Forelimb muscle (tissue), 1 donor: ENCODE data around the gene SRPX. TPM values are rescaled to one million over a fixed set of nuclear protein-coding genes. Genes with fewer than 3 reads are reported as not detected.

ENCODE experiments used
- DNase-seq: peaks from one replicate; pipeline ENCODE4 v3.0.0-alpha.2; 2013; ENCODE audit warnings: low read depth
- polyA plus RNA-seq: library from polyadenylated mRNA; unstranded; fragments of 120-200 nt; gene quantifications from one replicate; pipeline ENCODE4 v1.2.1, GENCODE V29; 2013; ENCODE audit not compliant: insufficient read length

The SRPX gene
- polyA plus RNA-seq, 1 donor = 26.6 TPM

DNA sequence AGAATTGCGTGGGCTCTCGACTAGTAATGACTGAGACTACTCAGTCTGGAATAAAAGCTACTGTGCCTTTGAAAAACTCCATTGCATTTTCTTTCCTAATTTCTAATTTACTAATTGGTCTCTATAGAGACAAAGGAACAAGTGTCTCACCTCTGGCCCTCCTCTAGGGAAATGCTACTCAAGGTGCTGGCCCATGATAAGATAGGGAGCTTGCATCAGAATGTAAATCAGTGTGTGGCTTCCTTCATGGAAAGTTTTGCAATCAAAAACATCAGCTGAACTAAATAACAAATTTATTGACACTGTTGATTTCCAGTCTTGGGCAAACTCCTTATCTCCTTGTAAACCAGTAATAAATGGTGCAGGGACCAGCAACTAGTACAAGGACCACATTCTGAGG, 81.8 kb downstream of the SRPX start:
- no peak for DNase-seq

GRCh38 chrX:38138157-38138891, 82.3 kb downstream of the SRPX start:
- DNase-seq = no peak

DNA sequence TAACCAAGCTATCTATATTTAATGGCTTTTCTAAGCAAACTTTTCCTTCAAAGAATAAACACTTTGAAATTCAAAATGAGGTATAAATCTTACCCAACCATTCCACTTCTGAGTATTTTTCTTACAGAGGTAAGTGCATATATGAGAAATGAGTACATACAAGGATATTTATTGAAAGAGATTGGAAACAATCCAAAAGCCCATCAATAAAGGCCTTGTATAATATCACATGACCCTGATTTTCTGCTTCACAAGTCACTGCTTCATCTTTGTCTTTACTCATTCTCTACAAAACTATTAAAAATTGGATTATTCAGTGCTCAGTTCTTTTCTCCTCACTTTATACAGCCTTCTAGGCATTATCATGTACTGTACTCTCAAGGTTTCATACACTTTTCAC, 91.3 kb downstream of the SRPX start:
- DNase-seq = no peak

DNA sequence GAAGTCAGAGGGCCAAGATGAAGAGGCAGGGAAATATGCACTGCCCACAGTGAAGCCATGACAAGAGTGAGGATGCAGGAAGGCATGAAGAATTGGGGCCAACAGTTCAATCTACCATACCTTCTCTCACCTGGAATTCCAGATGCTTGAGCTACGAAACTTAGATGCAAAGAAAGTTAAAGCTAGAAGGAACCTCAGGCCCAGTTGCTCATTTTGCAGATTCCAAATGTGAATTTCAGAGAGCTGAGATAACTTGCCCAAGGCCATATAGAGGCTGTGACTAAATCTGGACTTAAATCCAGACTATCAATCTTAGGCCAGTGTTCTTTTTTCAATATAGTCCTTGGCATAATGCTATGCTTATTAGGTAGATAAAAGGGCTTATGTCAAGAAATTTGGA, 92.7 kb downstream of the SRPX start:
- DNase-seq = no peak

DNA sequence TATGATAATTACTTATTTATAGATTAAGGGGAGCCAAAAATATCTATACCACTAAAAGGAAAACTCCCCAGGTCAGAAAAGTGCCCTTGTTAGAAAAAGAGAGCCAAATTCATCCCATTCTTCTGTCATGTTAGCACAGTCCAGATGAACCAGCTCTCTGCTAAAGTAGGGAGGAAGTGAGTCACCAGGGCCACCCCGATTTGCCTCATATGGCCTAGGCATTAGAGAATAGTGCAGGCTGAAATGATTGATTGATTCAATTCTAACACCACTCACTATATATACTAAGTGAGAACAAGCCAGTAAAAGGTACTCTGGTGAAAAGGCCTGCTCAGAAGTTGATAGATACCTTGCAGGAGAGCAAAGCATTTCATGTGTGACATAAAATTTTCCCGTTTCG, 94.5 kb downstream of the SRPX start:
- no peak for DNase-seq

DNA sequence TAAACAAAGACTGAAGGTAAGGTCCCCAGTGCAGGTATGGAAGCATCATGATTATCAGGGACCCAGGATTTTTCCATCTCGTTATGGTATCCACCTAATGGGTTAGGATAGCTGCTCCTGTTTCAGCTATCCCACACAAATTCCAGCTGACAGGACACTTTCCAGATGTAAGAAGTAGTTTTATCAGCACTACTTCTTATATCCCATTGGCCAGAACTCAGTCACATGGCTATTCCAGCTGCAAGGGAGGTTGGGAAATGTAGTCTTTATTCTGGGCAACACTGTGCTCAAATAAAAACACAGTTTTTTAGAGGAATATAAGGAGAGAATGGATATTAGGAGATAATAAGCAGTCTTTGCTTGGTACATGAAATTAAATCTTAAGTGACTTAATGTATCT, 96.7 kb downstream of the SRPX start:
- no peak for DNase-seq

- DNase-seq = no peak
These were observed 103.2 kb downstream of the SRPX start for GRCh38 chrX:38117485-38117884.

DNA sequence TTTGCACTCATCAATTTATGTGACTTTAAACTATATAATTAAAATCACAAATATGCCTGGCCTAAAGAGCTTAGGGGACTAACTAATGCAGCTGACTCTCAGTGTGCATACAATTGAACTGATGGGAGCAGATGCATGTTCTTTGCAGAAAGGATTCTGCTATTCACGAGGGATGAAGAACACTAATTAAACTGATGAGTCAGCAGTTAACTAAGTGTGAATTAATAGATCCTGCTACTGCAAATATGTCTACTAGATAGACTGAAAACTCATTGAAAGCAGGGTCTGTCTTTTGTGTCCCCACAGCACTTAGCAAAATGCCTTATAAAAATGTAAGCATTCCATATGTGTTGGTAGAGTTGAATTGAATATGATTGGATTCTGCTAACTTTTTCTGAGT, 104.0 kb downstream of the SRPX start:
- no peak for DNase-seq

DNA sequence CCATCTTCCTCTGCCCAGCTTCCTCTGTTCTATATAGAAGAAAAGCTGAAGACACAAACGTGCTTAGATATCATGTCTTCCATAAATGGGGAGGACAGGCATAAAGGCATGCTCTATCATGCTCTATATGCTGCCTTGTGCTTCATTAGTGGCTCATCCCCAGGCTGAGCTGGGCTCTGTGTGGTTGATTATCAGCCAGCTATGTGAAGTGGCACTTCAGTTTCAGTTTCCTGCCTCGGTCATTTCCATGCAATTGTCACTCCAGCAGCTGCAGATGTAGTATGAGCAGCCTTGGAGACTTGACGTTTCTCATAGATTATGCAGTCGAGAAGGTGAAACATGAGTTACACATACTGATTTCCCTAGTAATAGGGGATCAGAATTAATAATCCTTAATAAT, 108.1 kb downstream of the SRPX start:
- no peak for DNase-seq

- no peak for DNase-seq
These were observed 109.5 kb downstream of the SRPX start for GRCh38 chrX:38111196-38111595.

GRCh38 chrX:38110231-38110630, 110.4 kb downstream of the SRPX start:
- no peak for DNase-seq

GRCh38 chrX:38109042-38109898, 111.4 kb downstream of the SRPX start:
- no peak for DNase-seq

DNA sequence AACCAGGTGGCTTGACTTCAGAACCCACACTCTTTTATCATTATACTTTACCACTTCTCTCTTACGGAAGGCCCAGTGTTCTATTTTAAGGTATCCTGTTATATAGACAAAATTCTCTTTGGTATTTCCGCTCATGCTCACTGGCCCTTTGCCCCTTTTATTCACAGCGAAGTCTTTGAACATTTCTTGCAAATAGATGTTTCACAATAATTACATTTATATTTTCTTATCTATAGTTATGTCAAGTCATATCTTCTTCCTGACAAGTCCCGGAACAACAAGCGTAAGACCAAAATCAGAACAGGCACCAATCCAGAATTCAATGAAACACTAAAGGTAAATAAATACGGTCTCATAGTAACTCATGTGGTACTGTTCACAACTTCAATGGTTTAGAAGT, 112.3 kb downstream of the SRPX start:
- no peak for DNase-seq

GRCh38 chrX:38106991-38107655, 113.5 kb downstream of the SRPX start:
- DNase-seq = no peak

- DNase-seq = no peak
These were observed 115.4 kb downstream of the SRPX start for GRCh38 chrX:38105216-38105725.

DNA sequence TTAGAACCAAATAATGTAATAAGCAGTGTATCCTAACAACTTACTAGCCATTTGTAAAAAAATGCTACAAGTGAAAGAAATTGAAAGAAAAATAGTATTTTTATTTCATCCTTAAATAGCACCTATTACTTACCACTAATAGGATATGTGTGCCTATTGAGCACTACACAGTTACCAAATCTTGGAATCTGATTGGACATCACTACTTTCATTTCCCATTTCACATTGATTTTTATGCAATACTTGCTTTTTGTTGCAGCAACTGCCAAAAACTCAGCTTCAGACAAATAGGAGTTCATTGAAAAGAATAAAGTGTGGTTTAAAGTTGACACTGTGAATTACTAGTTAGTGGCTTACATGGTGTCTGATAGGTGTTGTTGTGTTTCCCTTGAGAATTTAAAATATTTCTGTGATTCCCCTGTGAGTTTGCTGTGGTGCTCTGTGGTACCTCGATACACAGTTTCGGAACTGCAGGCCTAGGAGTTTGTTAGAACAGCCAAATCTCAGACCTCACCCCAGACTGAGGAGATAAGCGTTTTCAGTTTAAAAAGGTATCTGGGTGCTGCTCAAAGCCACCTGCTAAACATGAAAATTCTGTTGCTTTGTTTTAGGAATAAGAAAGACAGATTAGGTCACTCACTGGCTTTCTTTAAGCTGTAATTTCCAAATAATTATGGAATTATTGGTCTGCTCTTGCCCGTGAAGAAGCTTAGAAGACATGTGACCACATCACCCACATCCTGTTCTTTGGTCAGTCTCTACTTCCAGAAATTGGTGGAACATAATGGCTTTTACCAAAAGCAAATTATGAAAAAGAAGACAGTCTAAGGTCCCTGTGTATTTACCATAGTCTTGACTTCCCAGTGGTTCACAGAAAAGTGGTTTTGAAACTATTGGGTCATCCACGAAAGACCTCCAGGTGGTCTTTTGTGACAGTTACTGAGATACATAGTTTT, 116.5 kb downstream of the SRPX start:
- no peak for DNase-seq

DNA sequence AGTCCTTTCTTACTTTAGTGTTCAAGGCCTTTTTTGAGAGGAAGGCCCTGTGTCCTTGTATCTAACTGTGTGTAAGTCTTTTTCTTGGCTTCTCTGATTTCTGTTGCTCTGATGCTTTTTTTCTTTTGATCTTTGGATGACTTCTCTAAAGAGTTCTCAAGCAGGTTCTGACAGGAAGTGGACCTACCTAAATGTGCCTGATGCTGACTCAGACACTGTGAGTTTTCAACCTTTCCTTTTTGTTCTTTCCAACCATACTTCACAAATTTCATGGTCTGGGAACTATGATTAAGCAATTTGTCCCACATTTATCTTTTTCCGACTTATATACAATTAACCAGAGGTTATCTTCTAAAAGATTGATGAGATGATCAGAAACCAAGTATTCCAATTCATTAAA, 117.8 kb downstream of the SRPX start:
- no peak for DNase-seq

GRCh38 chrX:38102240-38102639, 118.4 kb downstream of the SRPX start:
- no peak for DNase-seq

DNA sequence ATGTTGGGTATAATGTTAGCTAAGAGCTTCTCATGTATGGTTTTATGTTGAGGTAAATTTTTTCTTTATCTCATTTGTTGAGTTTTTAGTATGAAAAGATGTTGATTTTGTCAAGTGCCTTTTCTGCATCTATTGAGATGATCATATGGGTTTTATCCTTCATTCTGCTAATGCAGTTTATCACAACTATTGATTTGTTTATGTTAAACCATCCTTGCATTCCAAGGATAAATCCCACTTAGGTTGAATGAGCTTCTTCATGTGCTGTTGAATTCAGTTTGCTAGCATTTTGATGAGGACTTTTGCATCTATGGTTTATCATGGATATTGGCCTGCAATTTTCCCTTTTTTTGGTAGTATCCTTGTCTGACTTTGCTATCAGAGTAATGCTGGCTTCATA, 121.0 kb downstream of the SRPX start:
- no peak for DNase-seq
